GM18526 (cell line): ENCODE data around the gene RFX2.

Source experiments
- POLR2A ChIP-seq: IDR thresholded peaks from 3 replicates; pipeline ENCODE4 v1.6.1; 2011; ENCODE audit not compliant: insufficient read length; ENCODE audit errors: extremely low read depth

Gene RFX2

DNA sequence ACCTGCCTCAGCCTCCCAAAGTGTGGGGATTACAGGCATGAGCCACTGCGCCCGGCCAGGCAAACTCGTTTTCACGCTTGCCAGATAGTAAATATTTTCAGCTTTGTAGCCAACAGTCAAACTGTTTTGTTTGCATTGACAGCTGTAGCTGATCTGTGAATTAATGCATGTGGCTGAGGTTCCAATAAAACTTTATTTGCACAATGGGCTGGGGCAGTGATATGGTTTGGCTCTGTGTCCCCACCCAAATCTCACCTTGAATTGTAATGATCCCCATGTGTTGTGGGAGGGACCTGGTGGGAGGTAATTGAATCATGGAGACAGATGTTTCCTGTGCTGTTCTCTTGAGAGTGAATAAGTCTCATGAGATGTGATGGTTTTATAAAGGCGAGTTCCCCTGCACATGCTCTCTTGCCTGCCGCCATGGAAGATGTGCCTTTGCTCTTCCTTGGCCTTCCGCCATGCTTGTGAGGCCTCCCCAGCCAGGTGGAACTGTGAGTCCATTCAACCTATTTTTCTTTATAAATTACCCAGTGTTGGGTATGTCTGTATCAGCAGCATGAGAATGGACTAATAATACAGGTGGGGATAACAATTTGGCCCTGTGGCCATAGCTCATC lies 110.0 kb downstream of the RFX2 start:
- TF ChIP-seq POLR2A = no peak

DNA sequence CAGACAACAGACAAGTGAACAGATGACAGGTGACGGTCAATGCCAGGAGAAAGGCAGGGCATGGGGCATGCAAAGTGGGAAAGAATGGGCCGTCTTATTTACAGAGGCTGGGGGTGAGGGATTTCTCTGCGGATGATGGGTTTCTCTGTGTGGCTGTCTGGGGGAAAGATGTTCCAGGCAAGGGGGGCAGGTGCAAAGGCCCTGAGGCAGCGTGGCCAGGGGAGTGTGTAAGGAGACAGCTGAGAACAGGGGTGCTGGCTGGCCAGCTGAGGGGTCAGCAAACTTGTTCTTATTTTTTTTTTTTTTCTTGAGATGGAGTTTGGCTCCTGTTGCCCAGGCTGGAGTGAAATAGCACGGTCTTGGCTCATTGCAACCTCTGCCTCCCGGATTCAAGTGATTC lies 110.6 kb downstream of the RFX2 start:
- TF ChIP-seq POLR2A = no peak

DNA sequence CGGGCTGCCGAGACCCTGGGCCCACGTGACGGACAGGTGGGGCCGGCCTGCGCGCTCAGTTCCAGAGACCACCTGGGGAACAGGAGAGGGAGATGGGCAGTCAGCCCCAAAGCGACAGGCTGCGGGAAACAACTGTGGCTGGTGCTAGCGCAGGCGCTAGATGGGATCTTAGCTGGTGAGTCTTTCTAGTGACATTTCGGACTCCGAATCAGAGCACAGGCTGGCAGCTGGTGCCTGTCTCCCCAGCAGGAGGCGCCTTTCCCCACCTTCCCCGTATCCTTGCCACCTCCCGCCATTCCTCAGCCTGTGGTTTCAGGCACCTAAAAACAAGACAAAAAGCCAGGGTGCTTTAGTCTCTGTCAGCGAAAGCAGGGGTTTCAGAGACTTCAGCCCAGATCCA lies 112.9 kb downstream of the RFX2 start:
- no peak for TF ChIP-seq POLR2A

DNA sequence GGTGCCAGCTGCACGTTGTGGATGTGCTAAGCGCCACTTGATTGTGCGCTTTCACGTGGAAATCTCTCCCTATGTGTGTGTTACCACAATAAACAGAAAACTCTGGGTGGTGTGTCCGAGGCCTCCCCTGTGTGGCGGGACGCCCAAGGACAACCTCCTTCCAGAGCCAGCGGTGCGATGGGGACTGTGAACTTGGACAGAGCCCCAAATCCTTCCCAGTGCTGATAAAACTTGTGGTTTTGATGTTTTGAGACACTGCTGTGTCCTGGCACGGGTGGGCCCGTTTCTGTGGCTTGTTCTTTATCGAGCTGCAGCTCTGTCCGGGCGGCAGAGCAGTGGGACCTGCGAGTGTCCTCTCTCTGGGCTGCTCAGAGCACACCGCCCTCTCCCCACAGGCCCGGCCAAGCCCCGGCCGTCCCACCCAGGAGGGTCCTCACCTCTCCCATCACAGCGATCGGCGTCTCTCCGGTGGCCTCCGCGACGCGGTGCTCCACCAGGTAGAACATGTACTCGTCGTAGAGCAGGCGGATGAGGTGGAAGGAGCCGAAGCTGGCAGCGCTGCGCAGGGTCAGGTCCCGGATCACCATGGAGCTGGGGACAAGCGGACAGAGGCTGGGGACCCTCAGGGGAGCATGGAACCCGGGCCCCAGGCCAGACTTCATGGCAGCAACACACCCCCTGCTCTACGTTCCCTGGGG lies 113.5 kb downstream of the RFX2 start:
- no peak for TF ChIP-seq POLR2A

DNA sequence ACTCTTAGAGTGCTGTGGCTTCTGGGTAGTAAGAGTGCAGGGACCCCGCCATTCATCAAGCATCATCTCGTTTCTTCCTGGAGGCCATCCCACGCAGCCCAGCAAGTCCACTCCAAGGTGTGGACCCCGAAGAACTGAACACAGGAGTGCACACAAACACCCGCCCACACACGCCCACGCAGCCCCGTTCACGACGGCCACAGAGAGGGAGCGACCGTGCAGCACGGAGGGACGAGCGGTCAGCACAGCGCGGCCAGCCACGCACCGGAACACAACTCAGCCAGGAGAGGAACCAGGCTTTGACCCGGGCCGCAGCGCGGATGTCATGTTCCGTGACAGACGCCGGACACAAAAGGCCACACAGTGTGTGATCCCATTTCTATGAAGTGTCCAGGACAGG lies 114.2 kb downstream of the RFX2 start:
- TF ChIP-seq POLR2A = no peak

DNA sequence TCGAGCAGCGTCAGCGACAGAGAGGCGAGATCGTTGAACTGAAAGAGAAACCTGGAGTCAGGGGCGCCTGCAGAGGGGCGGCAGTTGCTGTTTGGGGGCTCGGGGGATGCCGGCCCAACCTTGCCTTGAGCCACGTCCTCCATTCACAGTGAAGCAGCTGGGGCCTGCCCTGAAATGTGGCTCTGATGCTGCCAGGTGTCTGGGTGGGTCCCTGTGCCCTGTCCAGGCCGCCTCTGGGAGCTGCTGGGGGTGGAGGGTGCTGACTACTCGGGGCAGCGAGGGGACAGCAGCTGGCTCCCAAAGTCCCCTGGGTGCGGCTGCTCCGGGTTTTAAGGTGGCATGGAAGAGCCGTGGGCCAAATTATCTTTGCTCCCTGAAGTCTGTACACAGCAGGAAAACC lies 114.7 kb downstream of the RFX2 start:
- no peak for TF ChIP-seq POLR2A

DNA sequence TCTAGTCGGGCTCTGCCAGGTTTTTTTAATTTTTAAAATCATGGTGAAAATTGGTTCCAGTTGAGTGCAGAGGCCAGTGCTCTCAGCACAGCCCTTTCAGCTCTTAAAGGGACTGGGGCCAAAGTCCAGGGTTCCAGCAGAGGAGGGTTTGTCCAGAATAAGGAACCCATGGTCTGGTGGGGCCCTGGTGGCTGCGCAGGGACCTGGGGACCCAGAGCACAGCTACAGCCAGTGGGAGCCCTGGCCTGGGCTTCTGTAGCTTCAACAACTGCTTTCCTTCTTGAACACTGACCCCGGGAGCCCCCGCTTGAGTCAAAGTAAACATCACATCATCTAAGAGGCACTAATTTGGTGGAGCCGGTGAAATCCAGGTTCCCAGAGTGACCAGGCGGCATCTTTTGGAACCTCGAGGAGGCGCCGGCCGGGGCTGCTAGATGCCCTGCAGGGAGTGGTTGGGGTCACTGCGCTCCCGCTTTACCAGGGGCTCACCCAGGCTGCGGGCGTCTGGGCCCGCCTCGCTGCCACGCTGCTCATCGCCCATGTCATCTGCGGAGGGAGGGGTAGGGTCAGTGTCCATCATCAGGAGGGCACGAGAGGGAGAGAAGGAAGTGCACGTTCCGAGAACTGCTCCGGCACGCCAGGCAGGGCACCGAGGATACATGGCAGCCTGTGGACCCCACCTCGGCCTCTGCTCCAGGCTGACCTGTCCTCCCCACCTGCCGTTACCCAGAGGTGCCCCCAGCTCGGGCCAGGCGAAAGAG lies 115.7 kb downstream of the RFX2 start:
- TF ChIP-seq POLR2A = no peak

DNA sequence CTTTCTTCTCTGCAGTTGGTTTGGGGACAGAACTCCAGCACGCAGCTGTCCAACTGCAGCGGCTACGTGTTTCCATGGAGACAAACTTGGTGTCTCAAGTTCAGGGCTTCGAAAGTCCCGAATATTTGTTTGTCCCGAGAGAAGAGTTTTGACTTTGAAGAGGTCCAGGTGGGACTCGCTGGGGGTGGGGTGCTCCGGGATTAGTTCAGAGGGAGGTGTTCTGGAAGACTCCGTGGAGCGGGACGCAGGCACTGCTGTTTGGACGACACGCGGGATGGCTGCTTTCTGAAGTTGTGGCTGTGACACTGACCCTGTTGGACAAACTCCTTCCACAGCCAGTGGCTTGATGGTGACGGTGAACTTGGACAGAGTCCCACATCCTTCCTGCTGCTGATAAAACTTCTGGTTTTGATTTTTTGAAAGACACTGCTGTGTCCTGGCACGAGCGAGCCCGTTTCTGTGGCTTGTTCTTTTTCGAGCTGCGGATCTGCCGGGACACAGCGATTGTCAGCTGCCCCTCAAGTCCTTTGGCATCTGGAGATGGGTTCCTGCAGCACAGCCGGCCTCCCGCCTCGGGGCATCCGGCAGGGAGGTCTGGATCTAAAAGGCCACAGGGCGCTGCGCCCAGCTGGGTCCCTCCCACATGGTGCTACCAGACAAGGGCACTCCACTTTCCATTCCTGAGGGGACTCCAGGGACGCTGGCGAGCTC lies 116.5 kb downstream of the RFX2 start:
- TF ChIP-seq POLR2A = no peak

DNA sequence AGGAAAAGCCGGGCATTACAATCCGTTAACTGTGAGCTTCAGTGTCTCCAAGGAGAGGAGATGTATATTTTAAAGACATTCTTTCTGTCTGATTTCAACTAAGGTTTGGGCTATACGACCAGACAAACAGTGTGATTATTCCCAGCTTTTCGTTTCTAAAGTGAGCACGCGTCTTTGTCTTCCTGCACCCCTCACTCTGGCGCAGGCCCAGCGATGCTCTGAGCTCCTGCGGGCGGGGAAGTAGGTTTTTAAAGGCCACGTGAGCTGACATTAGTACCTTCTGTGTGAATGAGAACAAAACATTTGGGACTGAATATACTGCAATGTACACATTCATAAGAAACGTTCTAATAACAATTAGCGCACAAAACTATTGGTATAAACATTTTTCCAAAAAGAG lies 117.1 kb downstream of the RFX2 start:
- no peak for TF ChIP-seq POLR2A

DNA sequence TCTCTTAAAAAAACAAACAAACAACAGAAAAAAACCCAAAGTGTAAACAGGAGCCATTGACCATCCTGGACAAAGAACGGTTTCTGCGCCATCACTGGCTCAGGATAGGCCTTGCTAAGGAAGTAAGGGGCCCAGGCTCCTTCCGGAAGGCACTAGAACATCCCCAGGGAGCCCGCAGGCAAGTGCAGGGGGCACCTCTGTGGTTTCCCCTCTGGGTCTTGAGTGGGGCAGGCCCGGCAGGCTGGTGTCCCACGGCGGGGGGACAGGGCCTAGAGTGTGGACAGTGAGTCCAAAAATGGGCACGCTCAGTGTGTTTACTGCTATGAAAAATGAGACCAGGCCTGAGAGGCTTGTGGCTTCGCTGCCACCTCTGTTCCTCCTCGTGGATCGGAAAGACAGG lies 117.5 kb downstream of the RFX2 start:
- TF ChIP-seq POLR2A = no peak

DNA sequence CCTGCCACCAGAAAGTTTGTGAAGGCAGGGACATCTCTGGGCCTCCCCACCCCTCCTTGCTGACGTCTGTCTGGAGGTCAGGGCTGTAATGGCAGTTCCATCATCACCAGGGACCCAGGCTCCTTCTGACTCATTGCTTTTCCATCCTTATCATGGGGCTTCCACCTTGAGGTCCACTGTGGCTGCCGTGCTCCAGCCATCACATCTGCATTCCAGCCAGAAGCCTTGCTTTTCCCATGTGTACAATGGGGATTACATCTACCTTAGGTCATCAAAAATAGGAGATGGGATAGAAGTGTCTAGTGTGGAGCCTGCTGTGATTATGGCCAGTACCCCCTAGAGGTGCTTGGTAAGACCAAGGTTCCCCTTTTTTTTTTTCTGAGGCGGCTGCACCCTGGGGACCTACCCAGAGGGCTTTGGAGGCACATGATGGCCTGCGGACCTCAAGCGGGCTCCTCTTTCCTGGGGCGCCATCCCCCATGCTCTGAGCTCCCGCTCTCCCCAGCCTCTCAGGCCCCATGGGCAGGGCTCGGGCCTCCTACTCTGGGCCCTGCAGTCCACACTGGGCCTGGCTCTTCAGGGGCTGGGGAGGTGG lies 119.0 kb downstream of the RFX2 start:
- TF ChIP-seq POLR2A = no peak

DNA sequence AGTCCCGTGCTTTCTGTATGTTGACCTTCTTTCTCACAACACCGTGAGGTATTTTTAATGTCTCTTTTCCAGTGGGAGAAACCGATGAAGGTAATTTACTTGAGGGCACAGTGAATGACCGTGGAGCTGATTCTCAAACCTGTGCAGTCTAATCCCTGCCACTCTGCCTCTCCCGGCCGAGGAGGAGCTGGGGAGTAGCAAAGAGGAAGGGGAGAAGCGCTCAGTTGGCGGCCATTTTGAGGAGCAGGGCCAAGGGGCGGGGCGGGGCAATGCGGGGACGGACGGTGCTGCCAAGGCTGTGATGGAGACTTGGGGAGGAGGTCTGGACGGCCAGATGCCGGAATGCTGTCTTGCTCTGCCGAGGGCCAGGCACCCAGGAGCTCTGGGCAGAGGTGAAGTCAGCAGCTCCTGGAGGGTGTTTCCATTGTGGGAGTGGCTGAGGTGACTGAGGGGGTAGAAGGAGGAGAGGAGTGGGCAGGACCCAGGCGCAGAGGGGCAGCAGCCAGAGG lies 120.0 kb downstream of the RFX2 start:
- TF ChIP-seq POLR2A = no peak

DNA sequence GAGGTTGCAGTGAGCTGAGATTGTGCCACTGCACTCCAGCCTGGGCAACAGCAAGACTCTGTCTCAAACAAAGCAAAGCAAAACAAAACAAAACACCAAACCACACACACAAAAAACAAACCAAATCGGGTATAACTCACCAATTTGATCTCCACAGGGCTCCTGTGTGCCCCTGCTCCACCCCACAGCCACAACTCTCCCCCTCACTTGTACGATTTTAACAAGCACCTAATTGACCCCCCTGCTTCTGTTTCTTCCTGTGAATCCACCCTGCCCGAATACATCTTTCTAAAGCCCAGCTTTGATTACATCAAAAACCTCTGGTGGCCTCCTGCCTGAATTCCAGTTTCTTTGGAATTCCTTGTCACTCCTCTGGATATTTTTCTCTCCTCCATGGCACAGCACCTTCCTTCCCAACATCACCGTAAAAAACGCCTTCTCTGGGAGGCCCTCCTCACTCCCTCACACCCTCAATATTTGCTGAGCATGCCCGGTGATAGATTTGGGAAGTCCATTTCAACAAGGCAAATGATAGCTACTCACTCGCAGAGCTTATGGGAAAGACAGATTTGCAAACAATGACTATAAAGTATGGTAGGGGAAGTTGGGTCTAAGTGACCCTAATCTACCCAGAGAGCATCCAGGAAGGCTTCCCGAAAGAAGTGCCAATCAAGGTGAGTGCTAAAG lies 120.8 kb downstream of the RFX2 start:
- TF ChIP-seq POLR2A = no peak

DNA sequence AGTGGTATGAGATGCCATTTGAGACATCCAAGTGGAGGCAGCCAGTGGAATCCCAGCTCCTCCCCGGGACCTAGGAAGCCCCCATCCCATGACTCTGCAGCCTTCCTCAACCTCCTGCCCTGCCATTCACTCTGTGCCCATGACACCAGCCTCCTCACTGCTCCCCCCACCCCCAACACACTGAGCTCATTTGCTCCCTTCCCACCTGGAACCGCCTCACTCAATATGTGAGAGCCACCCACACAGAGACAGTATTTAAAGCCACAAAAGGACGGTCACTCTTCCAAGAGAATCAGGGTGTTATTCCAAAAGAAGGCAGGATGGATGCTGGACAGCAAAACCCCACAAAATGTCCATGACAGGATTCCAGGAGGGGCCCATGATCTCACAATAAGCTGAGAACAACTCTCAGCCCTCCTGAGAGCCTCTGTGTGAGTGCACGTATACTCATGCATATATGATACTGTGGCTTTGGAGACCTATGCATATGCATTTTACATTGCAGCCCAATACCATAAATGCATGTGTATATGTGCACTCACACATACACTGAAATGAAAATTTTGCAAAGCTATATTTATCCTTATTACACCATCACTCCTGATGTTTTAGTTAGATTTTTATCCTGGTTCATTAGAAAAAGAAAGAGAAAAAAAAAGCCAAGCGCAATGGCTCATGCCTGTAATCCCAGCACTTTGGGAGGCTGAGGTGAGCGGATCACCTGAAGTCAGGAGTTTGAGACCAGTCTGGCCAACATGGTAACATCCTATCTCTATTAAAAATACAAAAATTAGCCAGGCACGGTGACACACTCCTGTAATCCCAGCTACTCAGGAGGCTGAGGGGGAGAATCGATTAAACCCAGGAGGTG lies 121.5 kb downstream of the RFX2 start:
- no peak for TF ChIP-seq POLR2A
